T-helper 2 cell treated with Interferon-gamma antibody and Interleukin-4, amounts not matched to agents 100 ng/mL and 5 ng/mL, for 36 hours (primary cell): ENCODE results near the gene CELF3. TPM values are rescaled to one million over a fixed set of nuclear protein-coding genes. Genes with fewer than 3 reads are reported as not detected.

Experiments
- intact Hi-C: fragments of 100-400 bp; cut with micrococcal nuclease; formaldehyde crosslinking; loops from one replicate; pipeline ENCODE4 v1.15.1; 2023
- total RNA-seq: library from RNA; stranded (reverse); gene quantifications from 2 replicates; pipeline ENCODE4 v1.2.3, GENCODE V29; 2022

Gene CELF3
- total RNA-seq, 1 donor from 2014 or later = not detected

GRCh38 chr1:151720974-151721787 lies 4.6 kb upstream of the CELF3 start, which contains the start of gene RIIAD1:
RIIAD1 (plus strand) TSS chr1:151721522; CDS start chr1:151721537, 15 bp downstream.
- intact Hi-C loops = loop anchor here (5.0 kb wide), 1 partner anchor 129 kb away; no protein-coding TSS in a partner anchor

- intact Hi-C loops = loop anchor here (5.0 kb wide), 1 partner anchor 128 kb away; no protein-coding TSS in a partner anchor
Observed at GRCh38 chr1:151720554-151720953, 4.0 kb upstream of the CELF3 start.

- intact Hi-C loops = loop anchor here (5.0 kb wide), 1 partner anchor 128 kb away; no protein-coding TSS in a partner anchor
Observed at GRCh38 chr1:151720125-151720524, 3.5 kb upstream of the CELF3 start.

GRCh38 chr1:151718666-151719065 lies 2.1 kb upstream of the CELF3 start:
- intact Hi-C loops = no loop called here

- intact Hi-C loops = no loop called here
Observed at GRCh38 chr1:151718011-151718431, 1.4 kb upstream of the CELF3 start.

- intact Hi-C loops = no loop called here
Observed at GRCh38 chr1:151716405-151716762, 219 bp downstream of the CELF3 start.

- intact Hi-C loops = no loop called here
Observed at GRCh38 chr1:151715726-151716404, 738 bp downstream of the CELF3 start.

GRCh38 chr1:151714820-151715725 lies 1.5 kb downstream of the CELF3 start:
- intact Hi-C loops = no loop called here

GRCh38 chr1:151713874-151714273 lies 2.7 kb downstream of the CELF3 start:
- intact Hi-C loops = no loop called here

GRCh38 chr1:151713044-151713443 lies 3.6 kb downstream of the CELF3 start:
- intact Hi-C loops = no loop called here

- intact Hi-C loops = no loop called here
Observed at GRCh38 chr1:151711951-151712350, 4.7 kb downstream of the CELF3 start.

GRCh38 chr1:151711044-151711800 lies 5.4 kb downstream of the CELF3 start:
- intact Hi-C loops = no loop called here

GRCh38 chr1:151710187-151710840 lies 6.3 kb downstream of the CELF3 start:
- intact Hi-C loops = no loop called here

GRCh38 chr1:151708891-151709290 lies 7.7 kb downstream of the CELF3 start:
- intact Hi-C loops = no loop called here

- intact Hi-C loops = no loop called here
Observed at GRCh38 chr1:151707541-151708065, 9.0 kb downstream of the CELF3 start.

- intact Hi-C loops = no loop called here
Observed at GRCh38 chr1:151706464-151707415, 9.9 kb downstream of the CELF3 start.

GRCh38 chr1:151705753-151706463 lies 10.7 kb downstream of the CELF3 start:
- intact Hi-C loops = no loop called here

GRCh38 chr1:151705146-151705545 lies 11.5 kb downstream of the CELF3 start:
- intact Hi-C loops = no loop called here
